HEK293 (cell line): ENCODE measurements around the gene FLRT2.

Source experiments
- CTCF ChIA-PET: fragments of 350-600 bp; formaldehyde crosslinking; extraction: SDS; loops from one replicate; lab custom pipeline; 2021; ENCODE audit warnings: antibody characterized with exemption; lab: Yijun Ruan, JAX
- POLR2A ChIA-PET: fragments of 300-600 bp; formaldehyde crosslinking; extraction: SDS; loops from one replicate; lab custom pipeline; 2020; ENCODE audit warnings: antibody characterized with exemption, inconsistent platforms; lab: Yijun Ruan, JAX
- H3K27ac ChIP-seq: fragments of 200-500 bp; sonication (Bioruptor generic); 2 replicates; pipeline ENCODE4 v1.5.1; 2014; ENCODE audit warnings: low read depth, low read length, control low read depth, inconsistent platforms; ENCODE audit errors: extremely low read depth
- H3K36me3 ChIP-seq, 2 experiments: fragments of 200-500 bp in 1 of 2; sonication (Bioruptor generic) in 1 of 2; 1 replicate in 1 of 2; 2 replicates in 1 of 2; pipeline ENCODE4 v1.5.1; 2014 to 2017; ENCODE audit warnings: inconsistent platforms in 2 of 2, low read length in 2 of 2; ENCODE audit not compliant: control insufficient read depth in 2 of 2, insufficient read depth in 1 of 2
- H3K4me1 ChIP-seq: fragments of 200-500 bp; sonication (Bioruptor generic); 2 replicates; pipeline ENCODE4 v1.5.1; 2014; ENCODE audit warnings: mild to moderate bottlenecking, low read length, inconsistent platforms; ENCODE audit not compliant: control insufficient read depth, insufficient read depth
- H3K4me3 ChIP-seq: 2 replicates; pipeline ENCODE4 v1.5.1; 2011; ENCODE audit warnings: low read depth, mild to moderate bottlenecking, control low read depth, low read length, moderate library complexity
- H3K9me3 ChIP-seq: fragments of 200-500 bp; sonication (Bioruptor generic); 2 replicates; pipeline ENCODE4 v1.5.1; 2014; ENCODE audit warnings: low read depth, low read length, inconsistent platforms; ENCODE audit not compliant: control insufficient read depth, insufficient read depth
- AEBP2 ChIP-seq: fragments of 450-650 bp; formaldehyde crosslinking; IDR thresholded peaks from 2 replicates; pipeline ENCODE4 v1.5.1; 2016; ENCODE audit warnings: missing biosample characterization, missing genetic modification characterization, borderline replicate concordance
- KLF1 ChIP-seq: fragments of 450-650 bp; formaldehyde crosslinking; IDR thresholded peaks from 2 replicates; pipeline ENCODE4 v1.5.1; 2016; ENCODE audit warnings: missing biosample characterization, missing genetic modification characterization
- KLF10 ChIP-seq: fragments of 450-650 bp; IDR thresholded peaks from 2 replicates; pipeline ENCODE4 v1.5.1; 2018; ENCODE audit warnings: missing biosample characterization, mild to moderate bottlenecking, missing genetic modification characterization
- MEIS1 ChIP-seq: sonication (generic); formaldehyde crosslinking; IDR thresholded peaks from 2 replicates; pipeline ENCODE4 v1.8.1; 2022; ENCODE audit warnings: missing genetic modification reagents, mild to moderate bottlenecking, borderline replicate concordance
- OSR2 ChIP-seq: fragments of 450-650 bp; formaldehyde crosslinking; IDR thresholded peaks from 2 replicates; pipeline ENCODE4 v1.5.1; 2016; ENCODE audit warnings: missing biosample characterization, missing genetic modification characterization
- PRDM1 ChIP-seq: fragments of 450-650 bp; formaldehyde crosslinking; IDR thresholded peaks from 2 replicates; pipeline ENCODE4; 2016; ENCODE audit warnings: missing biosample characterization, missing genetic modification characterization
- SP2 ChIP-seq: fragments of 450-650 bp; formaldehyde crosslinking; IDR thresholded peaks from 2 replicates; pipeline ENCODE4 v1.5.1; 2016; ENCODE audit warnings: missing biosample characterization, missing genetic modification characterization
- TCF7L2 ChIP-seq: IDR thresholded peaks from 2 replicates; pipeline ENCODE4 v1.6.1; 2011; ENCODE audit warnings: low read depth, mild to moderate bottlenecking, inconsistent platforms, low read length, moderate library complexity, borderline replicate concordance
- ZNF138 ChIP-seq: fragments of 450-650 bp; formaldehyde crosslinking; IDR thresholded peaks from 2 replicates; pipeline ENCODE4 v1.5.1; 2016; ENCODE audit warnings: missing biosample characterization, missing genetic modification characterization, borderline replicate concordance
- ZNF155 ChIP-seq: fragments of 450-650 bp; formaldehyde crosslinking; IDR thresholded peaks from 2 replicates; pipeline ENCODE4 v1.5.1; 2016; ENCODE audit warnings: missing biosample characterization, missing genetic modification characterization
- ZNF248 ChIP-seq: fragments of 450-650 bp; formaldehyde crosslinking; IDR thresholded peaks from 2 replicates; pipeline ENCODE4 v1.5.1; 2017; ENCODE audit warnings: missing biosample characterization, missing genetic modification characterization
- ZNF354C ChIP-seq: fragments of 450-650 bp; formaldehyde crosslinking; IDR thresholded peaks from 2 replicates; pipeline ENCODE4 v1.5.1; 2016; ENCODE audit warnings: missing biosample characterization, missing genetic modification characterization, low read depth, borderline replicate concordance
- ZNF404 ChIP-seq: fragments of 450-650 bp; formaldehyde crosslinking; IDR thresholded peaks from 2 replicates; pipeline ENCODE4 v1.5.1; 2017; ENCODE audit warnings: missing biosample characterization, missing genetic modification characterization
- ZNF416 ChIP-seq: fragments of 450-650 bp; formaldehyde crosslinking; IDR thresholded peaks from 2 replicates; pipeline ENCODE4 v1.5.1; 2016; ENCODE audit warnings: missing biosample characterization, missing genetic modification characterization
- ZNF585B ChIP-seq: fragments of 450-650 bp; formaldehyde crosslinking; IDR thresholded peaks from 2 replicates; pipeline ENCODE4 v1.5.1; 2016; ENCODE audit warnings: missing biosample characterization, missing genetic modification characterization
- ZNF621 ChIP-seq: fragments of 450-650 bp; formaldehyde crosslinking; IDR thresholded peaks from 2 replicates; pipeline ENCODE4 v1.5.1; 2017; ENCODE audit warnings: missing biosample characterization, missing genetic modification characterization
- ZNF654 ChIP-seq: fragments of 450-650 bp; formaldehyde crosslinking; IDR thresholded peaks from 2 replicates; pipeline ENCODE4 v1.5.1; 2016; ENCODE audit warnings: low read depth, missing biosample characterization, missing genetic modification characterization
- ZNF704 ChIP-seq: fragments of 450-650 bp; formaldehyde crosslinking; IDR thresholded peaks from 2 replicates; pipeline ENCODE4 v1.5.1; 2016; ENCODE audit warnings: missing biosample characterization, missing genetic modification characterization
- ZNF791 ChIP-seq: fragments of 450-650 bp; formaldehyde crosslinking; IDR thresholded peaks from 2 replicates; pipeline ENCODE4 v1.5.1; 2016; ENCODE audit warnings: missing biosample characterization, missing genetic modification characterization
- ZSCAN18 ChIP-seq: fragments of 450-650 bp; formaldehyde crosslinking; IDR thresholded peaks from 2 replicates; pipeline ENCODE4 v1.5.1; 2016; ENCODE audit warnings: missing biosample characterization, missing genetic modification characterization
- TF ChIP-seq, protein P1 (sequence below): fragments of 450-650 bp; formaldehyde crosslinking; IDR thresholded peaks from 2 replicates; pipeline ENCODE4 v1.5.1; 2017; ENCODE audit warnings: missing biosample characterization, missing genetic modification characterization
- TF ChIP-seq, protein P2 (sequence below): fragments of 450-650 bp; formaldehyde crosslinking; IDR thresholded peaks from 2 replicates; pipeline ENCODE4 v1.5.1; 2016; ENCODE audit warnings: missing biosample characterization, missing genetic modification characterization

The FLRT2 gene

GRCh38 chr14:85512451-85512850, 17.5 kb upstream of the FLRT2 start:
- H3K9me3 ChIP-seq: no peaks in the 10 kb centered on the region
- no peak overlapping the region for H3K27ac ChIP-seq
- TF ChIP-seq, protein P1, sequence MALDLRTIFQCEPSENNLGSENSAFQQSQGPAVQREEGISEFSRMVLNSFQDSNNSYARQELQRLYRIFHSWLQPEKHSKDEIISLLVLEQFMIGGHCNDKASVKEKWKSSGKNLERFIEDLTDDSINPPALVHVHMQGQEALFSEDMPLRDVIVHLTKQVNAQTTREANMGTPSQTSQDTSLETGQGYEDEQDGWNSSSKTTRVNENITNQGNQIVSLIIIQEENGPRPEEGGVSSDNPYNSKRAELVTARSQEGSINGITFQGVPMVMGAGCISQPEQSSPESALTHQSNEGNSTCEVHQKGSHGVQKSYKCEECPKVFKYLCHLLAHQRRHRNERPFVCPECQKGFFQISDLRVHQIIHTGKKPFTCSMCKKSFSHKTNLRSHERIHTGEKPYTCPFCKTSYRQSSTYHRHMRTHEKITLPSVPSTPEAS: no peak
- TF ChIP-seq KLF10: no peak
- no peak for TF ChIP-seq ZNF248
- TF ChIP-seq ZNF654 (tag by site-specific recombination): no peak
- no peak for TF ChIP-seq ZNF404
- no peak for TF ChIP-seq ZNF138
- no peak for TF ChIP-seq KLF1 (tag by site-specific recombination)
- ChIA-PET CTCF (no interaction called here), POLR2A (no interaction called here)
- no peaks in the 10 kb centered on the region for H3K4me1 ChIP-seq
- H3K36me3 ChIP-seq: no peaks in the 10 kb centered on the region
- no peak overlapping the region for H3K4me3 ChIP-seq

DNA sequence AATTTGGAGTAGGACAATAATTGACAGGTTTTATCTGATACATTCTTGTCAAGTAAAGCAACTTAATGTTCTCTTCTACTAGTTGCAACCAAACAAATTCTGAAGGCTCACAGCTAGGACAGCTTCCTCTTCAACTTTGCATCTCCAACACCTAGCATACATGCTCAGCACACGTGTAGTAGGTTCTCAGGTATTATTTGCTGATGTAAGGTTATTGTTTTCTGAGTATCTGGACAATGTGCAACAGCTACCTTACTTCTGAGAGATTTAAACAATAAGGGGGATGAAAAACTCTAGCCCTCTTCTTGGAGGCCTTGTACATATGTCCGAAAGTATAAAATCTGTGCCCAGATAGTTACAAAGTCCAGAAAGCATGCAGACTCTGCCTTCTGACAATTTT, 15.5 kb upstream of the FLRT2 start:
- Histone ChIP-seq H3K9me3 (no peaks in the 10 kb centered on the region), H3K27ac (no peak overlapping the region), H3K36me3 (no peaks in the 10 kb centered on the region), H3K4me3 (no peak overlapping the region), H3K4me1 (peaks cover 3% of the 10 kb centered on the region; the same call in 1 of the 2 replicates)
- ChIA-PET POLR2A (no interaction called here), CTCF (interaction anchor here (0.6 kb wide), 1 partner anchor 119 kb away, joined by 5 read pairs; no protein-coding TSS in a partner anchor)
- TF ChIP-seq, protein P2, sequence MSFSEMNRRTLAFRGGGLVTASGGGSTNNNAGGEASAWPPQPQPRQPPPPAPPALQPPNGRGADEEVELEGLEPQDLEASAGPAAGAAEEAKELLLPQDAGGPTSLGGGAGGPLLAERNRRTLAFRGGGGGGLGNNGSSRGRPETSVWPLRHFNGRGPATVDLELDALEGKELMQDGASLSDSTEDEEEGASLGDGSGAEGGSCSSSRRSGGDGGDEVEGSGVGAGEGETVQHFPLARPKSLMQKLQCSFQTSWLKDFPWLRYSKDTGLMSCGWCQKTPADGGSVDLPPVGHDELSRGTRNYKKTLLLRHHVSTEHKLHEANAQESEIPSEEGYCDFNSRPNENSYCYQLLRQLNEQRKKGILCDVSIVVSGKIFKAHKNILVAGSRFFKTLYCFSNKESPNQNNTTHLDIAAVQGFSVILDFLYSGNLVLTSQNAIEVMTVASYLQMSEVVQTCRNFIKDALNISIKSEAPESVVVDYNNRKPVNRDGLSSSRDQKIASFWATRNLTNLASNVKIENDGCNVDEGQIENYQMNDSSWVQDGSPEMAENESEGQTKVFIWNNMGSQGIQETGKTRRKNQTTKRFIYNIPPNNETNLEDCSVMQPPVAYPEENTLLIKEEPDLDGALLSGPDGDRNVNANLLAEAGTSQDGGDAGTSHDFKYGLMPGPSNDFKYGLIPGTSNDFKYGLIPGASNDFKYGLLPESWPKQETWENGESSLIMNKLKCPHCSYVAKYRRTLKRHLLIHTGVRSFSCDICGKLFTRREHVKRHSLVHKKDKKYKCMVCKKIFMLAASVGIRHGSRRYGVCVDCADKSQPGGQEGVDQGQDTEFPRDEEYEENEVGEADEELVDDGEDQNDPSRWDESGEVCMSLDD (tag by site-specific recombination): no peak
- TF ChIP-seq MEIS1 (CRISPR knock-in tag): no peak
- TF ChIP-seq AEBP2 (tag by site-specific recombination): no peak
- no peak for TF ChIP-seq ZSCAN18
- no peak for TF ChIP-seq PRDM1 (tag by site-specific recombination)
- no peak for TF ChIP-seq ZNF416
- TF ChIP-seq ZNF354C (tag by site-specific recombination): no peak
- TF ChIP-seq ZNF704 (tag by site-specific recombination): no peak
- TF ChIP-seq ZNF791 (tag by site-specific recombination): no peak
- TF ChIP-seq ZNF155 (tag by site-specific recombination): no peak
- no peak for TF ChIP-seq OSR2 (tag by site-specific recombination)
- no peak for TF ChIP-seq TCF7L2
- no peak for TF ChIP-seq SP2
- no peak for TF ChIP-seq ZNF621 (tag by site-specific recombination)
- TF ChIP-seq ZNF585B: no peak
